Activated T-cell treated with anti-CD3 and anti-CD28 coated beads for 1 hour (primary cell): Measurements from ENCODE around the gene MSX2.

ENCODE experiments used
- DNase-seq: peaks from one replicate; pipeline ENCODE4 v3.0.0-alpha.2; 2020; ENCODE audit warnings: low read depth

Gene MSX2

GRCh38 chr5:174775081-174775480 is 50.7 kb downstream of the MSX2 start:
- no peak for DNase-seq

GRCh38 chr5:174777111-174777510 is 52.7 kb downstream of the MSX2 start:
- DNase-seq = no peak

GRCh38 chr5:174777583-174777982 is 53.2 kb downstream of the MSX2 start:
- DNase-seq = no peak
